Measurements from ENCODE around the gene ZMYND15.

Gene ZMYND15

DNA sequence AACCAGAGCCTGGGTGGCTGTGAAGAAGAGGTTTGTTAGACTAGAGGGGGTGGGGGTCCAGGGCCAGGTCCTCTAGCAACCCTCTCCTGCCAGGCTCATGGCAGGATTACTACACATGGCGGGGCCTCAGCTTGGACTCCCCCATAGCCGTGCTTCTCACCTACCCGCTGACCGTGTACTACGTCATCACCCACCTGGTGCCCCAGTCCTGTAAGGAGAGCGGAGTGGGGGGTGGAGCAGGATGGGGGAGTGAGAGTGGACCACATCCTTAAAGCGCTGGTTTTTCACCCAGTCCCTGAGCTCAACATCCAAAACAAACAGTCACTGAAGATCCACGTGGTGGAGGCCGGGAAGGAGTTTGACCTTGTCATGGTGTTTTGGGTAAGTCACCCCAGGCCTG is 4.3 kb downstream of the ZMYND15 start:
- DNase-seq, result no peak

DNA sequence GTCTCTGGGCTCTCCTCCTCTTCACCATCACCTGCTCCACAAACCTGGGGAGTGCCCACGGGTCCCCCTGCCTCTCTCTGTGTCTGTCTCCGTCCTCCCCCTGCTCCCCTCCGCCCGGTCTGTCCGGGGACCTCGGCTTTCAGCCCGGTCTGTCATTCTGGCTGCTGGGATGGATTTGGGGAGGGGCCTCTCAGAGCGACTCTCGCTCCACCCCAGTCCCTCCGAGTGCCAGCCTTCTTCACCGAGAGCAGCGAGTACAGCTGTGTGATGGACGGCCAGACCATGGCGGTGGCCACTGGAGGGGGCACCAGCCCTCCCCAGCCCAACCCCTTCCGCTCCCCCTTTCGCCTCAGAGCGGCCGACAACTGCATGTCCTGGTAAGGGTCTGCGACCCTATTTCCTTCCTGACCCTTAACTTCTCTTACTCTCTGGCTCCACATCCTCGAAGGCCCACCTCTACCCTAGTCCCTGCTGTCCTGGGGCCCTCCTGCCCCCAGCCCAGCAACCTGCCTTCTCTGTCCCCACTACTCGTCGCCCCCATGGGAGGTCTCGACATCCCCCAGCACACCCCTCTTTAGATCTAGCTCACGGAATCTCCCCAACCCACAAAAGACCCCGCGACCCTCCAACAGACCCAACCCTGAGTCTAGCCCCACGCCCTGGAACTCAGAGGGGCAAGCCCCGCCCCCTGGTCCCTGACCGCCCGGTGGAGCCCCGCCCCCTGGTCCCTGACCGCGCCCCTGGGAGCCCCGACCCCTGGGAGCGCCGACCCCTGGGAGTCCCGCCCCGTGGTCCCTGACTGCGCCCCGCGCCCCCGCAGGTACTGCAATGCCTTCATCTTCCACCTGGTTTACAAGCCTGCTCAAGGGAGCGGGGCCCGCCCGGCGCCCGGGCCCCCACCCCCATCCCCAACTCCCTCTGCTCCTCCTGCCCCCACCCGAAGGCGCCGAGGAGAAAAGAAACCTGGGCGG is 5.7 kb downstream of the ZMYND15 start:
- no peak for DNase-seq

DNA sequence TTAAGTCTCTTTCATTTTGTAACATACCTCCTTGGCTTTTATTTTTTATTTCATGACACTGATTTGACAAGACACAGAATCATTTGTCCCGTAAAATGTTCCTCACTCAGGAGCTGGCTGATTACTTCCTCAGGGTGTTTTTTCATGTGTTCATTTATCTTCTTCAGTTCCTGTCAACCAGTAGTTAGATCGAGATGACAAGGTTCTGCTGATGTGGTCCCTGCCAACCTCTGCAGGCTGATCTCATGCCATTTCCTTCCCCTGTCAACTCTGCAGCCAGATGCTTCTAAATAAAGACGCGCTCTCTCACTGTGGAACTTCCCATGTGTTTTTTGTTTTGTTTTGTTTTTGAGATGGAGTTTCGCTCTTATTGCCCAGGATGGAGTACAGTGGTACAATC is 8.2 kb downstream of the ZMYND15 start:
- no peak for DNase-seq

DNA sequence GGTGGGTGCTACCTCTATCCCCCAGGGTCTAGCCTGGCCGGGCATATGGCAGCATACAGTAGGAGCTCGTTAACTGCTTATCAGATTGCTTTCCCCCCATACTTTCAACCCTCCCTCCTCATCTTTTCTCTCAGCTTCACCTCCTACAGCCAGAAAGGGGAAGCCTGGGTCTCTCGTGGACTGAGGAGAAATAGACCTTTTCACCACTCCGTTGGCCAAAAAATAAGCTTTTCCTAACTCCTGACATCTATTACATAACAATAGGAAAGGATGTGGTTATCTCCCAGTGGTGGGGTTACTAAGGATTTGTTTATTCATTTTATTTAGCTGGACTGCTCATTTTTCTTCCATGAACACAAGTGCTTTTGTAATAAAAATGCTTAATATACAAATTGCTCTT is 9.1 kb downstream of the ZMYND15 start:
- no peak for DNase-seq

DNA sequence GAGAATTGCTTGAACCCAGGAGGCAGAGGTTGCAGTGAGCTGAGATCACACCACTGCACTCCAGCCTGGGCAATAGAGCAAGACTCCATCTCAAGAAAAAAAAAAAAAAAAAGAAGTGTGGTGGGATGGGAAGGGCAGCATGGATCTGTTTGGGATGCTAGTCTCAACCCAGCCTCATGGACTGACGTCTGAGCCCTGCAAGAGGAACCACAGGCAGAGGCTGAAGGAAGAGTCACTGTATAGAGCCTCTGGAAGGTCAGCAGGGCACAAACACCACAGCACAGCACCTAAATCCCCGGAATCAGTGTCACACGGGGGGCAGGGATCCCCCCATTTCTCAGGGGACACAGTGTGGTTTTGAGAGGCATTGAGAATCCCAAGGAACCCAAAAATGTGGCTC is 11.0 kb downstream of the ZMYND15 start:
- DNase-seq, result no peak

DNA sequence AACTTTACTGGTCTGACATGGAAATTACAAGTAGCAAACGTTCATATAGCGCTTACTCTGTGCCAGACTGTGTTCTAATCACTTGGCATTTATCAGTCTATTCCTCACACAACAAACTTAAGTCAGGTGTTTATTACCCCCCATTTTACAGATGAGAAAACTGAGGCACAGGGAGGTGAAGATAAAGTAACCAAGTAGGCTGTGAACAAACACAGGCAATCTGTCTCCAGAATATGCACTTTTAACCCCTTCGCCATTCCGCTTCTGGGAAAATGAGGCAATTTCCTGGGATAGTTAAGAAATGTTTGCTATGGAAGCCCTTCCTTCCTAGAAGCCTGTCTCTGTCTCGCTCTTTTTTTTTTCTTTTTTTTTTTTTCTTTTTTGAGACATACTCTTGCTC is 12.3 kb downstream of the ZMYND15 start:
- DNase-seq, result no peak

DNA sequence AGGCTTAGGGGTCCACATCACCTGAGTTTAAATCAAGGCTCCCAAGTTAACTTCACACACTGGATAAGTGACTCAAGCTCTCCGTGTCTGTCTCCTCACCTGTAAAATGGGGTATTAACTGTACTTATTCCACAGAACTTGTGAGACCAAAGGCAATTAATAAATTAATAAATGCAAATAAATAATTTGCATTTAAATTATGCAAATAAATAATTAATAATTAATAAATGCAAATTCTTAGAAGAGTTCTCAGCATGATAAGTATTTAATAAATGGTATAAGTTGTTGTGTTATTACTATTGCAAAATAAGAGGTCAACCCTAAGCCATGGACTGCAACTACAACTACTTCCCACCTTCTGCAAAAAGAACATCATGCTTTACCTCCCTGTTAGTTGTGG is 13.8 kb downstream of the ZMYND15 start:
- no peak for DNase-seq

DNA sequence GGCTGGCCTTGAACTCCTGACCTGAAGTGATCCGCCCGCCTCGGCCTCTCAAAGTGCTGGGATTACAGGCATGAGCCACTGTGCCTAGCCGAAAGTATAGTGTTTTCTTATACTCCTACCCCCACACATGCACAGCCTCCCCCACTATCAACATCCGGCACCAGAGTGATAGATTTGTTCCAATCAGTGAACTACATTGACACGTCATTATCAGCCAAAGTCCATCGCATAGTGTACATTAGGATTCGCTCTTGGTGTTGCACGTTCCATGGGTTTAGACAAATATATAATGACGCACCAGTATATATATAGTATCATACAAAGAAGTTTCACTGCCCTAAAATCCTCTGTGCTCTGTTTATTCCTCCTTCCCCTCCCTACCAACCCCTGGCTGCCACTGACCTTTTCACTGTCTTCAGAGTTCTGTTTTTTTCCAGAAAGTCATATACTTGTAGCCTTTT is 20.2 kb downstream of the ZMYND15 start:
- no peak for DNase-seq

DNA sequence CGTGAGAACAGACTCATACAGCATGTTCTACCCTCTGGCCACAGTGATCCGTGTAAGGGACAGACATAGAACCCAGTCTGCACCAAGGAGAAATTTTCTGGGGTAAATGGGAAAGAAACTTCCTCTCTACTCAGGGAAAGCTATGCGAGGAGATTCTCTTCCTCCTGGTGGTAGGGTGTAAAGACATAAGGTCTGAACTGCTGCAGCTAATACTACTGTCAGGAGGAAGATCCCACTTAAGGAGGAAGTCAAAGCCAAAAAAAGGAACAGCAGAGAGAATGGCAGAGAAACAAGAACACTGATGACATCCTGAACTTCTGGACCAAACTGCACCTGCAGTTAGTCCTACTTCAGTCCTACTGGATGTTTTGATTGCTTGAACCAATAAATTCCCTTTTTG is 25.0 kb downstream of the ZMYND15 start:
- DNase-seq, result no peak

DNA sequence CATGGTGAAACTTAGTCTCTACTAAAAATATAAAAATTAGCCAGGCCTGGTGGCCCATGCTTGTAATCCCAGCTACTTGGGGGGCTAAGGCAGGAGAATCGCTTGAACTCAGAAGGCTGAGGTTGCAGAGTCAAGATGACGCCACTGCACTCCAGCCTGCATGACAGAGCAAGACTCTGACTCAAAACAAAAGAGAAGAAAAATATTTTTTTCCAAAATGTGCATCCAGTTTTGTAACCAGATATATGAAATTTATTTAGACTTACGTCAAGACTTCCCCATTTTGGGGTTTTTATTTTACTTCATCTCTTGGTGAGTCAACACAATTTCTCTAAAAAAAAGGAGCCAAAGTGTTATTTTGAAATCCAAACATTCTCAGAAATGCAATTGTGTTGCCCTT is 26.6 kb downstream of the ZMYND15 start:
- no peak for DNase-seq

DNA sequence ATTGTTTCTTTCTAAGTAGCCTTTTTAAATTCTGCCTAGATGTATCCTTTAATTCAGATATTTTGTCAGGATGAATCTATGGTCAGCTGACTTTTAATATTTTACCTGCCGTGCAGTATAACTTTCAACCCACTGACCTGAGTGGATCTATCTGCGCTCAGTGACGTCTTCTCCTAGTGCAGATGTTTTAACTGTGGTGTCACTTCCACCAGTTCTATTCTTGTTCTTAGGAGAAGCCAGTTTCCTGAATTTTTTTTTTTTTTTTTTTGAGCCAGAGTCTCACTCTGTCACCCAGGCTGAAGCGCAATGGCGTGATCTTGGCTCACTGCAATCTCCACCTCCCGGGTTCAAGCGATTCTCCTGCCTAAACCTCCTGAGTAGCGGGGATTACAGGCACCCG is 27.1 kb downstream of the ZMYND15 start:
- no peak for DNase-seq

DNA sequence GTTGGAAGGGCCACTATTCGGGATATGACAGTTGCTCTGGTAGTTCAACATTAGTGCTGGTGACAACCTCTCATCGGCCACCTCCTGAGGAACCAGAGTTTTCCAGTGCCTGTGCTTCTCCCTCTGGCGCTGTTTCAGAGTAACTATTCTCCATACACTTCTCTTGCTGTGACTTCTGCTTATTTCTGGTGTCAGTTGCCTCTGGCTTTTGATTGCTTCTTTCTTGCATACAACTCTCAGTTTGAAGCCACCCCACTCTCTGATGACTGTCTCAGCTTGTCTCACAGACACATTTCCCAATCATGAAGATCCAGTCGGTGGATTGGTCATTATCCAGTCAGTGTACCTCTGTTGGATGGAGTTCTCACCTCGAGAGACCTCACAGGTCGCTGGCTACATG is 28.7 kb downstream of the ZMYND15 start:
- DNase-seq, result no peak

DNA sequence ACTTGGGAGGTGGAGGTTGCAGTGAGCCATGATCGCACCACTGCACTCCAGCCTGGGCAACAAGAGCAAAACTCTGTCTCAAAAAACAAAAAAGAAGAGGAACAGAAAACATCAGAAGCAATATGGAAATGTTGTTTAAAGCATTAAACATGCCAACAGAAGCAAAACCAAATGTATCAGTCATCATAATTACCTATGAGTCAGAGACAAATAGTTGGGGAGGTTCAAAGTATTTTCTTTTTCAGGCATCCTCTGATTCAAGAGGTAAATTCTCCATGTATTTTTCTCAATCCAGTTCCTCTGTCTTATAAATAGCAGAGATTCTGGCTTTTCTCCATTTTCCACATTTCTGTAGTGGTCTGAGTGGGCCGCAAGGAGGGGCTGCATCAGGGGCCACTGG is 30.0 kb downstream of the ZMYND15 start:
- DNase-seq, result no peak

DNA sequence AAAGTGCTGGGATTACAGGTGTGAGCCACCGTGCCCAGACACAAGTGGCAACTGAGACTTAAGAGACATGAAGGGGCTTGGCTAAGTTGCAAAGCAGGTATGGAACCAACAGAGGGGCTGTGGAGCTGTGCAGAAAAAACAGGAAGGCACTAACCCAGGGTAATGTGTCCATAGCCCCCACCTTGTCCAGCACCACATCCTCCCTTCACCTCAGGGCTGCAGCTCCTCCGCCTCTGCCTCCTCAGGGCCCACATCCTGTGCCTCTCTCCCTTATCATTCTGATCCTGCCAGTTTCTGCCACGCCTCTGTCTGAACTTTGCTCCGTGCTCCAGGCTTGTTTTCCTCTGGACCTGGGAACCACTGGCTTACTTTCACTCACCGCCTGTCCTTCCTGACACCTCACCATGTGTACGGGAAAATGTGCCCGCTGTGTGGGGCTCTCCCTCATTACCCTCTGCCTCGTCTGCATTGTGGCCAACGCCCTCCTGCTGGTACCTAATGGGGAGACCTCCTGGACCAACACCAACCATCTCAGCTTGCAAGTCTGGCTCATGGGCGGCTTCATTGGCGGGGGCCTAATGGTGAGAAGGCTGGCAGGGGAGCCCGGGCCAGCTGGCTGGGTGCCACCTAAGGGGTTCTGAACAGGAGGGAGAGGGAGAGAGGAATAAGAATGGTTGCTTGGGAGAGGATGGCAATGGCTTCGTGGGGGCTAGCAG is 32.0 kb downstream of the ZMYND15 start, which contains the start of gene TM4SF5:
TM4SF5 (plus strand) TSS at position 368 of the 716 bp plus-strand sequence; CDS start at position 405, 37 bp downstream.
- no peak for DNase-seq

DNA sequence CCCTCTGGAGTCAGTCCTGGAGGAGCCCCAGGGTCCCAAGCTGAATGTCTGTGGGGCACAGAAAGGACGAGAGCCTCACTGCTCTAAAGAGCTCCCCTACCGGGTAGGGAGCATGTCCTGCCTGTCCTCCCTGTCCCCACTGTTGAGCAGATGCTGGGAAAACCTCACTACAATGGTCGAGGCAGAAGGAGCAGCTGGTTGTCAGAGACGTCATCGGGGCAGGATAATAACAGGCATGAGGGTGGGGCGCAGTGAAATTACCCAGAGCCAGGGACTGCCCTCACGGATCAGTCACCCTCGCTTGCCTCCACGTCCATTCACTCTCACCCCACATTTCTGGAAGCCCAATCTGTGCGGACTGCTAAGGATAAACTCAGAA is 32.6 kb downstream of the ZMYND15 start:
- DNase-seq, result no peak

DNA sequence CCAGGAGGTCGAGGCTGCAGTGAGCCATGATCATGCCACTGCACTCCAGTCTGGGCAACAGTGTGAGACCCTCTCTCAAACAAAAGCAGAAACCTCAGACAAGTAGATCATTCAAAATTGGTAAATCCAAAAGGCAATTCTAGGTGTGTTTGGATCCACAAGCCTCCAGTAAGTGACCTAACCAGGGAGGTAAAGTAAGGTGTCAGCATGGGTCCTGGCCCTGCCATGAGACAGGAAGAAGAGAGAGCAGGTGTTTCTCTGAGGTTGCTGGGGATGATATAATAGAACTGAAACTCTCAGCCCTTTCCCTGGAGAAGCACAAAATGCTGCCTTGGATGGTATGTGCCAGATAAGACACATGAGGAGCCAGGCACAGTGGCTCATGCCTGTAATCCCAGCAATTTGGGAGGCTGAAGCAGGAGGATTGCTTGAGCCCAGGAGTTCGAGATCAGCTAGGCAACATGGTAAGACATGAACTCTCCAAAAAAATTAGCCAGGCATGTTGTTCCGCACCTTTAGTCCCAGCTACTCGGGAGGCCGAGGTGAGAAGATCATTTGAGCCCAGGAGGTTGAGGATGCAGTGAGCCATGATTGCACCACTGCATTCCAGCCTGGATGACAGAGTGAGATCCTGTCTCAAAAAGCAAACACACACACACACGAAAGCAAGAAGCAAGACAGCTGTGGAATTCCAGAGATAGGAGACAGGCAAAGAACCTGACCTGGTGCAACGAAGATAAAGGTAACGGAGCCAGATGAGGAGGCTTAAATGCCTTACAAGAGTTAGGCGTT is 38.5 kb downstream of the ZMYND15 start:
- DNase-seq, result no peak

DNA sequence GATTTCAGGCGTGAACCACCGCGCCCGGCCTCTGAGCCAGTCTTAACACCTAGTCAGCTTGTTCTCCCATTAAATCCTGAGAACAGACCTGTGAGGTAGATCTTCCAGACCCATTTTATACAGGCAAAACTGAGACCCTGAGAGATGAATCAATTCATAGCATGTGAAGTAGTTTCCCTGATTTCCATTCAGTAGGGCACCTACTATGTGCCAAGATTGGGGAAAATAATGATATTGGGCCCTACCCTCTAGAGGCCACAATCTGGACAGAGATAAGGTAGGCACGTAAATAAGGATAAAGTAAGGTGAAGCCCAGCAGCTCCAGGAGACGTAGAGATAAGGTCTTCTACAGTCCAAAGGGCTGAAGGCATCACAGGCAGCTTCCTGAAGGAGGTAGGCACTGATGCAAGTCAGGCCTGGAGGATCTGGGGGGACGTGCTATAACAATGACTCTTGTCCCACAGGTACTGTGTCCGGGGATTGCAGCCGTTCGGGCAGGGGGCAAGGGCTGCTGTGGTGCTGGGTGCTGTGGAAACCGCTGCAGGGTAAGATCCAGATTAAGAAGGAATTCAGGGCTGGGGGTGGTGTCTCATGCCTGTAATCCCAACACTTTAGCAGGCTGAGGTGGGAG is 40.8 kb downstream of the ZMYND15 start:
- DNase-seq, result no peak

DNA sequence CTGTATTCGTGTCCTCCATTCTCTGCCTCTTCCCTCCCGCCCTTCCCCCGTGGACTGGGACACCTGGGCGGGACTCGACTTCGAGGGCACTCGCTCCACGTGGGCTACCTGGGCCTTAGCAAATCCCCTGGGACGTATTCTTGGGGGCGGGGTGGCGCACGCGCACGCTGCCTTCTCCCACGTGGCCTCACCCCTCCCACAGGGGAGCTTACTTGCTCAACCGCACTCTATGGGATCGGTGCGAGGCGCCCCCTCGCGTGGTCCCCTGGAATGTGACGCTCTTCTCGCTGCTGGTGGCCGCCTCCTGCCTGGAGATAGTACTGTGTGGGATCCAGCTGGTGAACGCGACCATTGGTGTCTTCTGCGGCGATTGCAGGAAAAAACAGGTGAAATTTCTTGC is 43.0 kb downstream of the ZMYND15 start:
- no peak for DNase-seq

DNA sequence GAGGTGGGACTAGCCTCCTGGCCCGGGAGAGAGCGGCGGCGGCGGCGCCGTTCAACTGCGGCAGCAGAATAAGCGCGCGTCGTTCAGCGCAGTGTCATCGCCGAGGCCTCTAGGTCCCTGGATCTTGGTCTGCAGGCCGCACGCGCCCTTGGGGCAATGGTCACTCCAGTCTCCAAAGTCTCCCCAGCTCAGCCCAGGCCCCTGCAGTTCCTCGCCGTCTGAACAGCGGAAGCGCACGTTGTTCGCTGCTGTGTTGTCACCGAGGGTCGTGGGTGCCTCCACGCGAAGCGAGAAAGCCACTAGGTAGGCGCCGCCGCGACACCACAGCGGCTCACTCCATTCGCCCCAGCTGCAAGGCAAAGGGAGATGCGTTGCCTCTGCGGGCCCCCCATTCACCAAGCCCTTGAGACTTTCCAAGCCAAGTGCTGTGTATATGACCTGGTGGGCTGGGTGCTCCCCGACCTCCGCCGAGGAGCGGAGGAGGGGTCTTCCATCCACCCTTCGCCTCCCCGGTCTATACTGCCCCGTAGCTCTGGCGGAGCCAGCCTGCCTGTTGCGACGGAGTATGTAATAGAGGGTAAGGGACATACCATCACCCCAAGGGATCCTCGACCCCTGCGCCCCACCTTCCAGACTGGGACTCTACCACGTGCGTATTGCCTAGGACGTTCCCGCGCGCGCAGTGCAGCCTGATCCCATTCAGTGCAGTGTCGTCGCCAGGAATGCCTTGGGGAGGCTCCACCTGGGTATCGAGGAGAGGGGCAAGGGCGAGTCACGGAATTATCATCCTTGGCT is 45.9 kb downstream of the ZMYND15 start:
- DNase-seq, result no peak

DNA sequence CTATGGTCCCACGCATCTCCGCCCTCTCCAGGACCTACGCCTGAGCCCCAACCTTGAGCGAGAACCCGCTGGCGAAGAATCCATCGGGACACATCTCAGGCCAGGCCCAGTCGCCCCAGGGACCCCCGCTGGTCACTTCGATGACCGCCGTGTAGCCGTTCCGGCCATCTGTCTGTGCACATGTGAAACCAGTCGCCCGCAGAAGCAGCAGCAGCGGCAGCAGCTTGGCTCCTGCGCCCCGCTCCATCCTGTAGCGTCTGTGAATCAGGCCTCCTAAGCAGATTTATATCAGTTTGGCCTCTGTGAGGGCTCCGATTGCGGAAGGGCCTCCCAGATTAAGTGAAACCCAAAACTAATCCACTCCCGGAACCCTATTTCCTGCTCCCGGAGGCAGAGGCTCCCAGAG is 46.5 kb downstream of the ZMYND15 start, which contains the start of gene VMO1:
VMO1 (minus strand) TSS at position 259 of the 406 bp plus-strand sequence; CDS start at position 247, 12 bp downstream.
- DNase-seq, result no peak

DNA sequence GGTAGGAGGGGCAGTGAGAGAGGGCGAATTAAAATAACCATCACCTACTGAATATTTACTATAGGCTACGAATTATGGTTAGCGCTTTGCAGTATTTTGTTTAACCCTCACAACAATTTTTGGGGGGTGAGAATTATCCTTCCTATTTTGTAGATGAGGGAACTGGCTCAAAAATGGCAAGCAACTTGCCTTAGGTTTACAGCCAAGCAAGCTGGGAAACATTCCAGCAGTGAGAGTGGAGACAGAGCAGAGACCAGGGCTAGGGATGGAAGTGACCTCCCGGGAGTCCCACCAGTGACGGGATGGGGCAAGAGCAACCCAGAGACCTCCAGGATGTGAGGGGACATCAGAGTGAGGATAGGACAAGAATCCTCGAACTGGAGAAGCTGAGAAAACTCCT is 46.9 kb downstream of the ZMYND15 start:
- no peak for DNase-seq

Measured in KG1 (cell line).